ENCODE results near the gene PTX3.

The PTX3 gene

GRCh38 chr3:157469561-157470294 is 33.1 kb downstream of the PTX3 start:
- no peak overlapping the region for H3K4me3 ChIP-seq (ENCODE audit: low read length)
- no peak for TF ChIP-seq CTCF (IDR thresholded peaks at IDR 0.05; ENCODE audit: insufficient read depth, low read depth, low read length, missing control alignments)
- DNase-seq (ENCODE audit: low read depth) = no peak

GRCh38 chr3:157471064-157471463 is 34.4 kb downstream of the PTX3 start:
- TF ChIP-seq CTCF (IDR thresholded peaks at IDR 0.05; ENCODE audit: insufficient read depth, low read depth, low read length, missing control alignments) = no peak
- no peak overlapping the region for H3K4me3 ChIP-seq (ENCODE audit: low read length)
- DNase-seq (ENCODE audit: low read depth) = no peak

- DNase-seq (ENCODE audit: low read depth) = no peak
- no peak overlapping the region for H3K4me3 ChIP-seq (ENCODE audit: low read length)
- no peak for TF ChIP-seq CTCF (IDR thresholded peaks at IDR 0.05; ENCODE audit: insufficient read depth, low read depth, low read length, missing control alignments)
Observed at GRCh38 chr3:157472648-157473047, 36.0 kb downstream of the PTX3 start.

- no peak for TF ChIP-seq CTCF (IDR thresholded peaks at IDR 0.05; ENCODE audit: insufficient read depth, low read depth, low read length, missing control alignments)
- DNase-seq (ENCODE audit: low read depth) = peak; percentile 37
- no peak overlapping the region for H3K4me3 ChIP-seq (ENCODE audit: low read length)
Observed at GRCh38 chr3:157475921-157476414, 39.3 kb downstream of the PTX3 start.

- H3K4me3 ChIP-seq (ENCODE audit: low read length) = no peak overlapping the region
- no peak for DNase-seq (ENCODE audit: low read depth)
- no peak for TF ChIP-seq CTCF (IDR thresholded peaks at IDR 0.05; ENCODE audit: insufficient read depth, low read depth, low read length, missing control alignments)
Observed at GRCh38 chr3:157477441-157477840, 40.8 kb downstream of the PTX3 start.

GRCh38 chr3:157479464-157480243 is 43.0 kb downstream of the PTX3 start:
- no peak for TF ChIP-seq CTCF (IDR thresholded peaks at IDR 0.05; ENCODE audit: insufficient read depth, low read depth, low read length, missing control alignments)
- DNase-seq (ENCODE audit: low read depth) = no peak
- H3K4me3 ChIP-seq (ENCODE audit: low read length) = no peak overlapping the region

Measured in epithelial cell of esophagus (primary cell).